Hematopoietic multipotent progenitor cell treated with erythropoietin and hydrocortisone succinate and interleukin-3 and kit ligand, for 4 days (in vitro differentiated cells): ENCODE measurements around the gene DAZL.
"Not testable (repeated sequence)": the region's sequence is repeated elsewhere in the genome, so short reads cannot be mapped to it uniquely, and the experiment has no call there.

Experiments used
- DNase-seq: peaks from one replicate; pipeline ENCODE4 v3.0.0-alpha.2; 2015

Gene DAZL

GRCh38 chr3:16604887-16605602, at the start of gene DAZL:
DAZL (minus strand) TSS chr3:16605423; CDS start chr3:16605205, 218 bp downstream.
- DNase-seq, result no peak

GRCh38 chr3:16654976-16655375, 49.8 kb upstream of the DAZL start:
- DNase-seq, result peak; percentile 59

GRCh38 chr3:16653712-16654111, 48.5 kb upstream of the DAZL start:
- DNase-seq, result no peak

- DNase-seq, result no peak
These were observed 42.4 kb upstream of the DAZL start for GRCh38 chr3:16647668-16648067.

GRCh38 chr3:16639806-16640205, 34.6 kb upstream of the DAZL start:
- no peak for DNase-seq

GRCh38 chr3:16633948-16634347, 28.7 kb upstream of the DAZL start:
- DNase-seq, result no peak

GRCh38 chr3:16632395-16632794, 27.2 kb upstream of the DAZL start:
- DNase-seq, result no peak

- DNase-seq, result no peak
These were observed 13.5 kb upstream of the DAZL start for GRCh38 chr3:16618721-16619120.

- DNase-seq, result not testable (repeated sequence)
These were observed 11.9 kb upstream of the DAZL start for GRCh38 chr3:16617155-16617554.

GRCh38 chr3:16616083-16616482, 10.9 kb upstream of the DAZL start:
- no peak for DNase-seq

GRCh38 chr3:16614033-16615031, 9.1 kb upstream of the DAZL start:
- no peak for DNase-seq

GRCh38 chr3:16609927-16610580, 4.8 kb upstream of the DAZL start:
- DNase-seq, result no peak

- no peak for DNase-seq
These were observed 3.6 kb upstream of the DAZL start for GRCh38 chr3:16608816-16609215.

- no peak for DNase-seq
These were observed 2.5 kb upstream of the DAZL start for GRCh38 chr3:16607718-16608117.

- no peak for DNase-seq
These were observed 1.2 kb upstream of the DAZL start for GRCh38 chr3:16606398-16606797.

- DNase-seq, result no peak
These were observed 743 bp upstream of the DAZL start for GRCh38 chr3:16605966-16606365.

GRCh38 chr3:16604433-16604832, 790 bp downstream of the DAZL start:
- no peak for DNase-seq

GRCh38 chr3:16601537-16602005, 3.7 kb downstream of the DAZL start:
- no peak for DNase-seq

- DNase-seq, result peak; percentile 93
These were observed 4.3 kb downstream of the DAZL start for GRCh38 chr3:16600780-16601536.

- no peak for DNase-seq
These were observed 5.5 kb downstream of the DAZL start for GRCh38 chr3:16599694-16600093.

- peak; percentile 42 for DNase-seq
These were observed 8.7 kb downstream of the DAZL start for GRCh38 chr3:16596352-16597032.

- DNase-seq, result peak; percentile 12
These were observed 9.4 kb downstream of the DAZL start for GRCh38 chr3:16595778-16596177.
